Body of pancreas (tissue), 4 donors: ENCODE data around the gene CRELD2. TPM values are rescaled to one million over a fixed set of nuclear protein-coding genes. Genes with fewer than 3 reads are reported as not detected.

Experiments
- ATAC-seq: fragments of 150-250 bp; one replicate; pipeline ENCODE4 v1.9.1; 2016
- DNase-seq, 4 donors: peaks; one replicate each; pipeline ENCODE4 v3.0.0-alpha.2; 2019
- H3K27ac ChIP-seq, 4 donors: fragments of 200-600 bp; sonication (generic); 1 replicate in 3 of 4; 2 replicates in 1 of 4; pipeline versions ENCODE4 v1.5.1 to v1.6.1; 2016 to 2019; ENCODE audit warnings: mild to moderate bottlenecking in 1 of 4, mixed read lengths in 1 of 4, moderate library complexity in 1 of 4
- H3K27me3 ChIP-seq, 2 donors: fragments of 200-600 bp; sonication (generic); one replicate each; pipeline ENCODE4 v1.6.0; 2016; ENCODE audit warnings: mild to moderate bottlenecking in 1 of 2
- H3K36me3 ChIP-seq, 2 donors: fragments of 200-600 bp; sonication (generic); replicated peaks in 1 of 2; 2 replicates each; pipeline ENCODE4 v1.5.1; 2016; ENCODE audit warnings: low read depth in 2 of 2; ENCODE audit not compliant: insufficient read depth in 1 of 2
- H3K4me1 ChIP-seq: fragments of 200-600 bp; sonication (generic); one replicate; pipeline ENCODE4 v1.6.0; 2016
- H3K4me3 ChIP-seq, 2 donors: fragments of 200-600 bp; sonication (generic); 1 replicate in 1 of 2; 2 replicates in 1 of 2; pipeline ENCODE4 v1.5.1; 2016 to 2019
- H3K9me3 ChIP-seq, 3 donors: fragments of 200-600 bp; sonication (generic); 1 replicate in 2 of 3; 2 replicates in 1 of 3; pipeline ENCODE4 v1.5.1; 2016
- CTCF ChIP-seq, 7 experiments: fragments of 450-650 bp in 4 of 7; fragments of 200-600 bp in 3 of 7; sonication (generic) in 3 of 7; IDR thresholded peaks; one replicate each; pipeline ENCODE4 v1.5.1; 2016 to 2019; ENCODE audit warnings: antibody characterized with exemption in 7 of 7
- POLR2A ChIP-seq, 3 donors: fragments of 450-650 bp; IDR thresholded peaks; one replicate each; pipeline ENCODE4 v1.6.1; 2016; ENCODE audit warnings: antibody characterized with exemption in 3 of 3, mild to moderate bottlenecking in 2 of 3
- WGBS, 2 donors: methylation state at CpG; one replicate each; pipeline ENCODE4 v1.1.5; 2017; 5-methylcytosine and 5-hydroxymethylcytosine counted together
- intact Hi-C: fragments of 100-400 bp; cut with DNase I; formaldehyde crosslinking; loops from one replicate; pipeline ENCODE4 v1.15.1; 2023
- total RNA-seq, 2 donors: library from RNA; depleted of rRNA; stranded (reverse); fragments of >200 nt; gene quantifications; one replicate each; pipeline ENCODE4 v1.1.0, GENCODE V29; 2016

The CRELD2 gene
- total RNA-seq, 2 donors from 2014 or later = 73.9 to 201 TPM

DNA sequence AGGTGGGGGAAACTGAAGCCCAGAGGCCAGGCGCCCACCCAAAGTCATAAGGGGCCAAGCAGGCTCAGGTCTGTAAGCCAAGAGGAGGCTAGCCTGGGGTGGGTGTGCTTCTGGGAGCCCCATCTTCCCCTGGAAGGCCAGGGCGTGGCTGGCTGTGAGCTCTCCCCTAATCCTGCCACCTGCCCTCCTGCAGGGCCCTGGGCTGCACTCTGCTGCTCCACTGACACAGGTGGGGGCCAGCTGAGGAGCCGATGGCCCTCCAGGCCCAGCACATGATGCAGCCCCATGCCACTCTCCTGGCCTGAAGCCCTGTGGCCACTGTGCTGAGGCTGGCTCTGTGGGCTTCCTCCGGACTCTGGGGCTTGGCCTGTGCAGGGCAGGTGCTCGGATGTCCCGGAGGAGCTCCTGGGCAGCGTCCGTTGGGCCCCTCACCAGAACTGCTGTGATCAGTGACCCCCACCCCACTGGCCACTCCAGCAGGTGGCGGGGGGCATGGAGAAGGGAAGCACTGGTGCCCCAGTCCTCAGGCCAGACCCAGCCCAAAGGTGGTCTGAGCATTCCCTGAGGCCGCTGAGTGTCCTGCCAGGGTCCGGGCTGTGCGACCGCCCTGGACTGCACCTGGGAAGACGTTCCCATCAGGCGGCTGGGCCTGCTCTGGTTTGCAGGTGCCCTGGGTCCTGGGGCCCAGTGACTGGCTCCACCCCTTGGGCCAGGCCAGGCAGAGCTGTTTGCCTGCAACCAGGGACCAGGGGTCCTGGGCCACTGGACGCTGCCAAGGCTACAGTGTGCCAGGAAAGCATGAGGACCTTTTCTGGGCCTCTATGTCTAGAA lies 50.6 kb downstream of the CRELD2 start:
- H3K36me3 ChIP-seq = peaks cover 0 to 2% of the 10 kb centered on the region in 2 donors
- DNase-seq = peak in 2 of 4 donors; percentile 22 to 28
- intact Hi-C loops = no loop called here
- H3K9me3 ChIP-seq = no peaks in the 10 kb centered on the region
- H3K27me3 ChIP-seq = no peaks in the 10 kb centered on the region
- whole genome bisulfite sequencing, 2 donors = 95 to 100% methylated on average over 2 to 14 of the region's 16 CpGs
- peaks cover 79% of the 10 kb centered on the region for H3K4me1 ChIP-seq
- TF ChIP-seq CTCF (IDR thresholded peaks at IDR 0.05) = no peak
- TF ChIP-seq POLR2A (IDR thresholded peaks at IDR 0.05) = no peak
- peak overlapping the region in 1 of 4 donors; percentile 46 for H3K27ac ChIP-seq
- ATAC-seq = no peak
- no peak overlapping the region for H3K4me3 ChIP-seq

DNA sequence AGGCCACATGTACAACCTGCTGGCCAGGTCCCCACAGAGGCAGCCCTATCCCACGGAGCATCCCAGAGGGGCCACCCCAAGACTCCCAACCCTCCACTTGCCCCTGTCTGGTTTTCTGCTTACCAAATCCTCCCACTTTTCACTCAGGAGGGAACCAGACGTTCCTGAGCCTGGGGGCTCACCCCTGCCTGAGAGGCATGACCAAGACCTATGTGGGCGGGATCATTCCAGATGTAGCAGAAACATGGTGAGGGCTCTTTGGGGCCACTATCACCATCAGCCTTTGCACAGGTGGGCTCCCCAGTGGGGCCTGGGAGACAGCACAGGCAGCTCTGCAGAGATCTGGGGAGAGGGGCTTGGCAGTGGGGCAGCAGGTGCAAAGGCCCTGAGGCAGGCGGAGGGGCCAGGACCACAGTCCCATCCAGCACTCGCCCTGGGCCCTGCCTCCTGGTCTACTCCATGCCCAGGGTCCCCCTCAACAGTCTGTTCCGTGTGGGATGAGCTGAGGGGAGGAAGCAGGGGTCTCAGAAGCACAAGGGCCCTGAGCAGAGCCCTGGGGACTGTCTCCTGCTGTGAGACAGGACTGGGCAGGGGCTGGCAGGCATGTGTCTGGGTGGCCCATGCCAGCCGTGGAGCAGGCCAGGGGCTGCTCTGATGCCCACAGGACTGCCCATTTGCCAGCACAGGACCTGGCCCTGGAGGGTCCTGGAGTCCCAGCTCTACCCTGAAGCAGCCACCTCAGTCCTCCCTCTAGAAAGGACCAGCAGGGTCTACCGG lies 51.5 kb downstream of the CRELD2 start:
- peak overlapping the region; percentile 4 to 92 (median 86) for H3K27ac ChIP-seq
- no peak overlapping the region for H3K4me3 ChIP-seq
- H3K4me1 ChIP-seq = peaks cover 70% of the 10 kb centered on the region
- peak in 3 of 4 donors; percentile 13 to 23 (median 21) for DNase-seq
- H3K27me3 ChIP-seq = no peaks in the 10 kb centered on the region
- intact Hi-C loops = no loop called here
- H3K9me3 ChIP-seq = no peaks in the 10 kb centered on the region
- no peak for TF ChIP-seq POLR2A (IDR thresholded peaks at IDR 0.05)
- no peak for TF ChIP-seq CTCF (IDR thresholded peaks at IDR 0.05)
- no peak for ATAC-seq
- 72 to 100% methylated on average over 1 to 8 of the region's 8 CpGs for WGBS, 2 donors
- H3K36me3 ChIP-seq = no peaks in the 10 kb centered on the region

GRCh38 chr22:49970528-49971231 lies 52.2 kb downstream of the CRELD2 start:
- Histone ChIP-seq H3K4me1 (peaks cover 62% of the 10 kb centered on the region), H3K27me3 (no peaks in the 10 kb centered on the region), H3K4me3 (no peak overlapping the region), H3K27ac (peak overlapping the region; percentile 4 to 92 (median 86)), H3K36me3 (no peaks in the 10 kb centered on the region), H3K9me3 (no peaks in the 10 kb centered on the region)
- TF ChIP-seq CTCF (IDR thresholded peaks at IDR 0.05) = peak in 2 of 7 experiments; percentile 14 to 35
- TF ChIP-seq POLR2A (IDR thresholded peaks at IDR 0.05) = peak; percentile 88 to 93 (median 91)
- DNase-seq (peak; percentile 93 to 98 (median 96)), ATAC-seq (peak; percentile 83)
- intact Hi-C loops = no loop called here
- 12 to 88% methylated on average over 3 to 32 of the region's 32 CpGs for WGBS, 2 donors

DNA sequence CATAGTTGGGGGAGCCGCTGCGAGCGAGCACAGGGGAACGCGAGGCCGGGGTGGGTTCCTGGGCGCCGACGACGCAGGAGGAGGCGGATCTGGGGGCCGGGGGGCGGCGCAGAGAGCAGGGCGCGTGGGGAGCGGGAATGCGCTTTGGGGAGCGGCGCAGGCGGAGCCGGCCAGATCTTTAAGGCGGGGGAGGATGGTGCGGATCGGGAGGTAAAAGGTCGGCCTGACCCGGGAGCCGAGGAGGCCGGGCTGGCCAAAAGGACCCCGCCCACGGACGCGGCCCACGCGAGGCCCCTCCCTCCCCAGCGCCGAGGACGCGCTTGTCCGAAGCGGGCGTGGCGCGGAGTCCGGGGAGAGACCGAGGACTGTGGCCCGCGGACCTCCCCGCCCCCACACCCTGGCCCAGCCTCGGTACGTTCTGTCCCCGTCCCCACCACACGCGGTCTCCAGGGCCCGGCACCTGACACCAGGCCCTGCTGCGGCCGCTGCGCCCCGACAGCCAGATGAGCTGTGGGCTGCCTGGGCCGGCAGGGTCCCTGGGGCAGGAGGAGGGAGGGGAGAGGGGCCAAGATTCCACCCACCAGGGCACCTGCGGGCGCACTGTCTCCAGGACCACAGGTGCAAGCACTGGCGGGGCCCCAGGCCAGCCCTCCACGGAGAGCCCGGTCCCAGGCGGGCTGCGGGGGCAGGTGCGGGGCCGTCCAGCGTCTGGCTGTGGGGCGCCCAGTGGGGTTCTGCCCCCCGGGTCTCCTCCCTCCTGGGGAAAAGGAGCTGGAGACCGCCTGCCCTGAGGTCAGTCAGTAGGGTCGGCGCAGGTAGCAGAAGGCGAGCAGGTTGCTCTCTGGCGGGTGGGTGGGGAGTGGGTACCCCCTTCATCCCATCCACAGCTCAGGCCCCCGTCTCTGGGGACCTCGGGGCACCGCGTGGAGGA lies 53.1 kb downstream of the CRELD2 start:
- 1 to 14% methylated on average over 23 to 76 of the region's 81 CpGs for WGBS, 2 donors
- H3K9me3 ChIP-seq = no peaks in the 10 kb centered on the region
- H3K27ac ChIP-seq = peak overlapping the region in 3 of 4 donors; percentile 82 to 92 (median 89)
- no peaks in the 10 kb centered on the region for H3K27me3 ChIP-seq
- H3K4me3 ChIP-seq = no peak overlapping the region
- H3K36me3 ChIP-seq = no peaks in the 10 kb centered on the region
- intact Hi-C loops = no loop called here
- H3K4me1 ChIP-seq = peaks cover 54% of the 10 kb centered on the region
- TF ChIP-seq CTCF (IDR thresholded peaks at IDR 0.05) = no peak
- peak in 2 of 3 donors; percentile 37 to 39 for TF ChIP-seq POLR2A (IDR thresholded peaks at IDR 0.05)
- DNase-seq = peak; percentile 67 to 84 (median 77)
- peak; percentile 49 for ATAC-seq
